H1 (cell line): ENCODE data around the gene SOWAHC. TPM values are rescaled to one million over a fixed set of nuclear protein-coding genes. Genes with fewer than 3 reads are reported as not detected.

Experiments used
- CTCF ChIA-PET: fragments of 300-600 bp; sonication (Branson Sonifier 250); formaldehyde crosslinking; loops from one replicate; lab custom pipeline; 2021; ENCODE audit not compliant: partially characterized antibody; lab: Charles Lee
- POLR2A ChIA-PET: fragments of 300-600 bp; sonication (Branson Sonifier 250); formaldehyde crosslinking; loops from one replicate; lab custom pipeline; 2021; ENCODE audit warnings: inconsistent platforms; ENCODE audit not compliant: partially characterized antibody; lab: Charles Lee
- DNase-seq, 2 experiments: peaks; one replicate each; pipeline versions ENCODE4 v3.0.0 to v3.0.0-alpha.2; 2010 to 2022; ENCODE audit warnings: low spot score in 2 of 2, low read depth in 1 of 2, mixed read lengths in 1 of 2
- FAIRE-seq: peaks from 2 replicates; lab custom pipeline; 2011; peaks lifted over from hg19 to GRCh38; lab: Jason Lieb, UNC
- H2AFZ ChIP-seq: 2 replicates; pipeline ENCODE4 v1.8.1; 2012; ENCODE audit warnings: low read length, inconsistent platforms
- H2AK5ac ChIP-seq: 2 replicates; pipeline ENCODE4 v1.6.1; 2013; ENCODE audit warnings: low read depth, low read length
- H2BK120ac ChIP-seq: replicated peaks from 2 replicates; pipeline ENCODE3; 2013; ENCODE audit warnings: low read depth, low read length, inconsistent platforms
- H2BK12ac ChIP-seq: 2 replicates; pipeline ENCODE4 v1.6.1; 2013; ENCODE audit warnings: low read depth, low read length
- H2BK15ac ChIP-seq: 2 replicates; pipeline ENCODE4 v1.6.1; 2013; ENCODE audit warnings: low read length
- H2BK20ac ChIP-seq: 2 replicates; pipeline ENCODE4 v1.6.1; 2013; ENCODE audit warnings: low read length
- H2BK5ac ChIP-seq: 2 replicates; pipeline ENCODE4 v1.6.1; 2013; ENCODE audit warnings: low read depth, low read length
- H3K14ac ChIP-seq: 2 replicates; pipeline ENCODE4 v1.6.1; 2013; ENCODE audit warnings: inconsistent platforms; ENCODE audit not compliant: insufficient read length
- H3K18ac ChIP-seq: 2 replicates; pipeline ENCODE4 v1.6.1; 2013; ENCODE audit warnings: low read length; ENCODE audit errors: extremely low read depth
- H3K23ac ChIP-seq: 2 replicates; pipeline ENCODE4 v1.6.1; 2013; ENCODE audit warnings: inconsistent platforms; ENCODE audit not compliant: insufficient read length
- H3K23me2 ChIP-seq: 2 replicates; pipeline ENCODE4 v1.6.1; 2013; ENCODE audit warnings: low read depth, low read length
- H3K27ac ChIP-seq: 2 replicates; pipeline ENCODE4 v1.6.1; 2011; ENCODE audit warnings: low read depth, low read length, inconsistent platforms
- H3K27me3 ChIP-seq, 4 experiments: replicated peaks in 1 of 4; 1 replicate in 1 of 4; 2 replicates in 3 of 4; pipeline versions ENCODE4 v1.6.1 to v1.8.1; 2011 to 2013; ENCODE audit warnings: low read length in 3 of 4, mild to moderate bottlenecking in 3 of 4, inconsistent platforms in 2 of 4, mixed read lengths in 2 of 4, moderate library complexity in 1 of 4; ENCODE audit not compliant: control insufficient read depth in 3 of 4, insufficient read depth in 3 of 4; ENCODE audit errors: extremely low read depth in 1 of 4
- H3K36me3 ChIP-seq, 4 experiments: 2 replicates each; pipeline versions ENCODE4 v1.6.1 to v1.8.1; 2011 to 2013; ENCODE audit warnings: mild to moderate bottlenecking in 4 of 4, low read length in 3 of 4, moderate library complexity in 2 of 4, control low read depth in 1 of 4, inconsistent platforms in 1 of 4; ENCODE audit not compliant: insufficient read depth in 4 of 4, control insufficient read depth in 2 of 4
- H3K4ac ChIP-seq: replicated peaks from 2 replicates; pipeline ENCODE3; 2013; ENCODE audit warnings: low read length, low read depth, mixed read lengths, inconsistent platforms; ENCODE audit not compliant: insufficient read length
- H3K4me1 ChIP-seq, 4 experiments: replicated peaks in 1 of 4; 1 replicate in 1 of 4; 2 replicates in 3 of 4; pipeline versions ENCODE4 v1.6.1 to v1.8.1; 2011 to 2013; ENCODE audit warnings: low read length in 3 of 4, inconsistent platforms in 2 of 4, mixed read lengths in 1 of 4; ENCODE audit not compliant: insufficient read depth in 4 of 4, control insufficient read depth in 3 of 4
- H3K4me2 ChIP-seq, 2 experiments: 2 replicates each; pipeline versions ENCODE4 v1.6.1 to v1.8.1; 2011 to 2013; ENCODE audit warnings: low read depth in 2 of 2, low read length in 2 of 2, control low read depth in 1 of 2, inconsistent platforms in 1 of 2, mild to moderate bottlenecking in 1 of 2; ENCODE audit not compliant: insufficient read depth in 1 of 2
- H3K4me3 ChIP-seq, 4 experiments: fragments of 200-600, 300-600 bp in 1 of 4; sonication (generic), shearing (Covaris generic), sonication (Bioruptor Twin) in 1 of 4; 2 replicates each; pipeline versions ENCODE4 v1.5.1 to v1.8.1; 2011 to 2016; ENCODE audit warnings: low read length in 4 of 4, low read depth in 3 of 4, control low read depth in 2 of 4, inconsistent platforms in 2 of 4, mild to moderate bottlenecking in 2 of 4, mixed read lengths in 1 of 4, moderate library complexity in 1 of 4; ENCODE audit not compliant: insufficient read depth in 2 of 4; ENCODE audit errors: extremely low read depth in 1 of 4
- H3K56ac ChIP-seq: replicated peaks from 2 replicates; pipeline ENCODE3; 2013; ENCODE audit warnings: low read depth, mild to moderate bottlenecking, mixed read lengths, low read length, inconsistent platforms; ENCODE audit not compliant: insufficient read length
- H3K79me1 ChIP-seq: 2 replicates; pipeline ENCODE4 v1.6.1; 2013; ENCODE audit warnings: low read depth, low read length, control low read depth
- H3K79me2 ChIP-seq, 2 experiments: 2 replicates each; pipeline versions ENCODE4 v1.6.1 to v1.8.1; 2012 to 2013; ENCODE audit warnings: low read length in 2 of 2, mild to moderate bottlenecking in 2 of 2, inconsistent platforms in 1 of 2; ENCODE audit not compliant: insufficient read depth in 2 of 2, control insufficient read depth in 1 of 2
- H3K9ac ChIP-seq, 4 experiments: replicated peaks in 1 of 4; 1 replicate in 1 of 4; 2 replicates in 3 of 4; pipeline versions ENCODE4 v1.6.1 to v1.8.1; 2011 to 2013; ENCODE audit warnings: low read depth in 3 of 4, low read length in 3 of 4, control low read depth in 2 of 4, mild to moderate bottlenecking in 2 of 4, moderate library complexity in 2 of 4, inconsistent platforms in 1 of 4; ENCODE audit errors: extremely low read depth in 1 of 4
- H3K9me3 ChIP-seq, 2 experiments: 2 replicates each; pipeline versions ENCODE4 v1.6.1 to v1.8.1; 2012 to 2013; ENCODE audit warnings: mild to moderate bottlenecking in 2 of 2, moderate library complexity in 2 of 2, control low read depth in 1 of 2, inconsistent platforms in 1 of 2, low read depth in 1 of 2, low read length in 1 of 2, mixed read lengths in 1 of 2; ENCODE audit not compliant: insufficient read depth in 2 of 2
- H4K20me1 ChIP-seq, 2 experiments: replicated peaks in 1 of 2; 2 replicates each; pipeline versions ENCODE3 to v1.8.1; 2011 to 2013; ENCODE audit warnings: inconsistent platforms in 2 of 2, low read length in 2 of 2, mild to moderate bottlenecking in 1 of 2; ENCODE audit not compliant: insufficient read depth in 2 of 2, control insufficient read depth in 1 of 2
- H4K5ac ChIP-seq: 2 replicates; pipeline ENCODE4 v1.6.1; 2013; ENCODE audit warnings: low read length, low read depth, mixed read lengths, inconsistent platforms; ENCODE audit not compliant: insufficient read length
- H4K8ac ChIP-seq: 2 replicates; pipeline ENCODE4 v1.8.0; 2013; ENCODE audit warnings: mild to moderate bottlenecking, moderate library complexity, low read length, inconsistent platforms; ENCODE audit not compliant: insufficient read depth; ENCODE audit errors: extremely low read depth
- H4K91ac ChIP-seq: replicated peaks from 2 replicates; pipeline ENCODE3; 2013; ENCODE audit warnings: low read length, mixed read lengths, inconsistent platforms; ENCODE audit not compliant: insufficient read length
- CBX8 ChIP-seq: fragments of 300-800, 300-1000 bp; sonication (generic); IDR thresholded peaks from 2 replicates; pipeline ENCODE4 v1.7.1; 2016; ENCODE audit warnings: low read depth, low read length, borderline replicate concordance
- RBBP5 ChIP-seq: IDR thresholded peaks from 2 replicates; pipeline ENCODE4 v1.7.1; 2012; ENCODE audit warnings: low read depth, mild to moderate bottlenecking, inconsistent platforms, low read length, moderate library complexity, borderline replicate concordance
- WGBS, 2 experiments: shearing (Covaris generic) in 1 of 2; methylation state at CpG; one replicate each; pipeline versions ENCODE4 v1.1.6 to v1.1.7; 2013 to 2015; ENCODE audit warnings: low lambda C conversion rate in 2 of 2, mixed read lengths in 2 of 2, inconsistent platforms in 1 of 2, low coverage in 1 of 2, missing lambda C conversion rate in 1 of 2; ENCODE audit not compliant: insufficient replicate concordance in 2 of 2, insufficient coverage in 1 of 2, insufficient read length in 1 of 2; ENCODE audit errors: extremely low coverage in 1 of 2, missing lambda C conversion rate in 1 of 2; 5-methylcytosine and 5-hydroxymethylcytosine counted together
- polyA plus RNA-seq, 7 experiments: library from polyadenylated mRNA; depleted of rRNA in 3 of 7; stranded (reverse) in 5 of 7; unstranded in 2 of 7; fragments of >200 nt in 5 of 7; fragments of 200-250 nt in 2 of 7; gene quantifications; 1 replicate in 5 of 7; 2 replicates in 1 of 7; 4 replicates in 1 of 7; pipeline versions ENCODE4 v1.2.1 to v1.2.3, GENCODE V29; 2011 to 2013; ENCODE audit warnings: missing spikeins in 2 of 7, mixed read lengths in 2 of 7
- total RNA-seq: library from RNA; stranded (reverse); fragmentation: NEBNext Ultra II Directional; extraction: Animal tissue kit (Norgen Biotek cat#: 25700); gene quantifications from 2 replicates; pipeline ENCODE4 v1.2.1, GENCODE V29; 2021

Gene SOWAHC
- total and polyA plus RNA-seq, 2 of the 8 experiments (the other 6 are each of a cell fraction or from before 2014, with no cell fraction given), result 3.1 to 17.8 TPM

GRCh38 chr2:109594246-109594885 is 19.8 kb upstream of the SOWAHC start:
- WGBS, 2 experiments, result 90% methylated on average over 16 of the region's 16 CpGs; no CpG with 5 or more reads in 1 of the 2 experiments
- no peak for FAIRE-seq
- no peak for TF ChIP-seq RBBP5
- TF ChIP-seq CBX8, result no peak

More at GRCh38 chr2:109594246-109594885, 19.8 kb upstream of the SOWAHC start:
- Histone ChIP-seq H4K5ac (no peak overlapping the region), H3K4me1 (no peaks in the 10 kb centered on the region), H3K9ac (no peak overlapping the region), H2BK5ac (no peak overlapping the region), H3K27ac (no peak overlapping the region), H3K36me3 (no peaks in the 10 kb centered on the region; a peak in 1 of 8 replicates), H3K56ac (no peak overlapping the region), H2AK5ac (no peak overlapping the region), H3K18ac (no peak overlapping the region), H2BK20ac (no peak overlapping the region), H3K9me3 (no peaks in the 10 kb centered on the region), H3K4ac (no peak overlapping the region), H4K91ac (no peak overlapping the region), H3K14ac (no peak overlapping the region), H2BK15ac (no peak overlapping the region), H3K23me2 (no peaks in the 10 kb centered on the region), H3K4me2 (no peak overlapping the region), H3K27me3 (no peaks in the 10 kb centered on the region), H4K8ac (no peak overlapping the region), H2BK120ac (no peak overlapping the region), H3K23ac (no peak overlapping the region), H2BK12ac (no peak overlapping the region), H2AFZ (no peak overlapping the region), H4K20me1 (peaks cover 4% of the 10 kb centered on the region in 2 experiments), H3K79me1 (peaks cover 5% of the 10 kb centered on the region; the same call in 1 of the 2 replicates), H3K4me3 (no peak overlapping the region), H3K79me2 (peaks cover 0 to 49% of the 10 kb centered on the region in 2 experiments; a peak in 3 of 4 replicates)
- ChIA-PET POLR2A (interaction anchor here (0.7 kb wide), 1 partner anchor 13 kb away, joined by 3 read pairs; no protein-coding TSS in a partner anchor), CTCF (interaction anchor here (0.6 to 1.1 kb wide), 2 partner anchors 79 to 1340 kb away, joined by 3 read pairs; no protein-coding TSS in a partner anchor)
- DNase-seq, result no peak
